Daoy (cell line): ENCODE results near the gene LDB3. TPM values are rescaled to one million over a fixed set of nuclear protein-coding genes. Genes with fewer than 3 reads are reported as not detected.
"Not testable (repeated sequence)": the region's sequence is repeated elsewhere in the genome, so short reads cannot be mapped to it uniquely, and the experiment has no call there.

Experiments used
- DNase-seq: peaks from one replicate; pipeline ENCODE4 v3.0.0-alpha.2; 2015; ENCODE audit warnings: low read depth
- total RNA-seq: library from RNA; depleted of rRNA; stranded (reverse); fragments of >200 nt; shearing (Covaris generic); gene quantifications from 2 replicates; pipeline ENCODE4 v1.2.3, GENCODE V29; 2014; rRNA removed

The LDB3 gene, protein sequence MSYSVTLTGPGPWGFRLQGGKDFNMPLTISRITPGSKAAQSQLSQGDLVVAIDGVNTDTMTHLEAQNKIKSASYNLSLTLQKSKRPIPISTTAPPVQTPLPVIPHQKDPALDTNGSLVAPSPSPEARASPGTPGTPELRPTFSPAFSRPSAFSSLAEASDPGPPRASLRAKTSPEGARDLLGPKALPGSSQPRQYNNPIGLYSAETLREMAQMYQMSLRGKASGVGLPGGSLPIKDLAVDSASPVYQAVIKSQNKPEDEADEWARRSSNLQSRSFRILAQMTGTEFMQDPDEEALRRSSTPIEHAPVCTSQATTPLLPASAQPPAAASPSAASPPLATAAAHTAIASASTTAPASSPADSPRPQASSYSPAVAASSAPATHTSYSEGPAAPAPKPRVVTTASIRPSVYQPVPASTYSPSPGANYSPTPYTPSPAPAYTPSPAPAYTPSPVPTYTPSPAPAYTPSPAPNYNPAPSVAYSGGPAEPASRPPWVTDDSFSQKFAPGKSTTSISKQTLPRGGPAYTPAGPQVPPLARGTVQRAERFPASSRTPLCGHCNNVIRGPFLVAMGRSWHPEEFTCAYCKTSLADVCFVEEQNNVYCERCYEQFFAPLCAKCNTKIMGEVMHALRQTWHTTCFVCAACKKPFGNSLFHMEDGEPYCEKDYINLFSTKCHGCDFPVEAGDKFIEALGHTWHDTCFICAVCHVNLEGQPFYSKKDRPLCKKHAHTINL
- 0.45 TPM in 1 of 2 replicates, not detected in the other for total RNA-seq

DNA sequence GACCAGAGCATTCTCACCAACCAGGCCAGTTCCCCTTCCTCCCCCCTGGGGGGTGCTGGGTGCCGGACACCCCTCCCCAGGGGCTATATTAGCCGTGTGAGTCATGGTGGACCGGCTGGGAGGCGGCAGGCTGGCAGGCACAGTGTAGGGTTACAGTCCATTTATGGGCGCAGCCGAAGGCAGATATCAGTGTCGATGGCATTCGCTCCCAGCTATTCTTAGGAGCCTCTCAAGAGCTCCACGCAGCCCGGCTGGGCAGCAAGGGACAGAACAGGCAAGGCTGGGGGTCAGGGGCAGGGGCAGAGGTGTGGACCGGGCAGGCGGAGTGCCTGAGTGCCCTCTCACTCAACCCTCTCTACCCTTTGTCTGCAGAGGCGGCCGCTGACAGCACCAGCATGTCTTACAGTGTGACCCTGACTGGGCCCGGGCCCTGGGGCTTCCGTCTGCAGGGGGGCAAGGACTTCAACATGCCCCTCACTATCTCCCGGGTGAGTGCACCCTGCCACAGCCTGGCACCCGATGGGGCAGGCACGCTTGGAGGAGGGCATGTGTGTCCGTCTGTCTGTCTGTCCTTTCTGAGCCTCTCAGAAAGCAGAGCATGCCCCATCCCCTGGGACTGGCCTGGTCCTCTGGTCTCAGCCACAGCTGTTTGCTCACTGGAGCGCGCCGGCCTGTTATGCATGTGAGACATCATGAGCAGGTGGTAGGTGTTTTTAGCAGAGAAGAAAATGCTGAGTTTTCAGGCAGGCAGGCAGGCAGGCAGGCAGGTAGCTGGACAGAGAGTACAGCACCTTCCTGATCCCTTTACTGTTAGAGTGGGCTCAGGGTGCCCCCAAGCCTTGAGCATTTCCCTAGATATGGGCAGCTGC is at the start of gene LDB3:
TSS of gene LDB3 (plus strand) at position 215 of the 869 bp plus-strand sequence. CDS start at position 396, 181 bp downstream.
- DNase-seq: peak; percentile 69

DNA sequence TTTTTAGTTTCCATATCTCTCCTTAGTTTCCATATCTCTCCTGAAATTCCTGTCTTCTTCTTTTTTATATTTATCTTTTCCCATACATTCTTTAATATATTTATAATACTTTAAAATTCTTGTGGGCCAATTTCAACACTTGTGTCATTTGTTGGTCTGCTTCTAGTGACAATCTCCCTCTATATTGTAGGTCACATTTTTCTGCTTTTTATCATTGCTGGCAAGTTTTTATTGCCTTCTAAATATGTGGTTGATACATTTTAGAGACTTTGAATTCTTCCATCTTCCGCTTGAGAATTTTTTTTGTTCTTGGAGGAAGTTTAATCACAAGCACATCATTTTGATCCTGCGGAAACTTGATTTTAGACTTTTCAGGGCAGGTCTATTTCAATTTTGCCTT is 40.0 kb upstream of the LDB3 start:
- no peak for DNase-seq

DNA sequence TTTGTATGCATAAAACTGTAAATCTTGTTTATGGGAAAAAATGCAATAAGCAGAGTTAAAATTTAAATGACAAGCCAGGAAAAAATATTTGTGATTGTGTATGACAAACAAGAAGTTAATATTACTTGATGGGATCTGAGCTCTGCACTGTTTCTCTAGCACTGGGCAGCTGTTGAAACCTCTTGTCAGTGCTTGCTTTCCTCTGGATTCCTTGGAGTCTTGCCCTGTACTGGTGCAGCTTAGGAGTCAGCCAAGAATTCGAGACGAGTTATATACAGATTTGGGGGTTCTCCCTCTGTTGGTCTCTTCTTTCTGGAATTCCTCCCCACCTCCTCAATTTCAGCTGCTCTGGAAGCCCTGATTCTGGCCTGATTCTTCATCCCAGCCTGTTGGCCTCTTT is 38.2 kb upstream of the LDB3 start:
- DNase-seq: no peak

DNA sequence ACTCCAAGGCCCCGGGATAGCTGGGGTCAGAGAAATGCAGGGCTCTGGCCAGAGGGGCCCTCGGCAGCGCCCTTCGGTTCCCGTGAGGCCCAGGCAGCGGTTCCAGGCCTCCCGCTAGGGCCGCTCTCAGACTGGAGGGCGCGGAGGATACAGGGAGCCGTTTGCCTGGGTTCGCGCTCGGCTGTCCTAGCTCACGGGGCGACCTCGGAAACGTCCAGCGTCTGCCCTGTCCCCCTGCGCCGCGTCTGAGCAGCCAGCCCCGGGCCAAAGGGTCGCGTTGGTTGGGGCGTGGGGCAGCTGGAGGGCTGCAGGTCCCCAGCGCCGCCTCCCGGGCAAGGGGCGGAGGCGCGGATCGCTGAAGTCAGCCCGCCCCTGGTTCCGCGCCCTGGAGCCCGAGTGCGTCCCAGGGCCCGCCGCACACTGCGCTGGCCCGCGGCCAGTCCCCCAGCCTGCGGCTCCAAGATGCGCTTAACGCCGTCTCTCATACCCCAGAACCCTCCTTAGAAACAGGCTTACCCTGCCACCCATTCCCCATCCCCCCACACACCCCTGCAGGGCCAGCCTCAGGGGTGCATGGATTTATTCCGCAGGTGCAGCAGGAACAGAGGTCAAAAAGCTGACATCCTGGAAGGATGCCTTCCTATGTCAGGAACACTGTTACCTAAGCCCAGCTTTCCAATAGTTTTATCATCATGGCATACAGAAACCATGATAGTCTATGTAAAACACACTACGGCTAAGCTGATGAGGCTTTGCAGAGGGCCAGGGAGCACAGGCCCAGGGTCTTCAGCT is 36.1 kb upstream of the LDB3 start:
- DNase-seq: no peak

DNA sequence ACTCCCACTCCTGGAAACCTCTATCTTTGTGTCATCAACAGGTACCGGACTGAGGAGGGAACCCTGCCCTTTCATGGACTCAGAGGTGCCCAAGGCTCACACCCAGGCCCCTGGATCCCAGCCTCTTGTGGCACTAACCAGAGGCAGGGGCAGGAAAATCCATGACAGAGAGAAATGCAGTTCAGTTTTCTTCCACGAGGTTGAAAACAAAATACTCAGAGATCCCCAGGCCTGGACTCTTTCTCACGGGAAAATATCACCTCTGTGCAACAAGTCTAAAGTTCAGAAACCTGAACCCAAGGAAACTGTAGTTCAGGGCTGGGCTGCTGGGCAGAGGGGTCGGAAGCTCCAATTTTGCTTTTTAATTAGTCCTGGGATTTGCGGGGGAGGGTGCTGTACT is 35.4 kb upstream of the LDB3 start:
- DNase-seq: no peak

DNA sequence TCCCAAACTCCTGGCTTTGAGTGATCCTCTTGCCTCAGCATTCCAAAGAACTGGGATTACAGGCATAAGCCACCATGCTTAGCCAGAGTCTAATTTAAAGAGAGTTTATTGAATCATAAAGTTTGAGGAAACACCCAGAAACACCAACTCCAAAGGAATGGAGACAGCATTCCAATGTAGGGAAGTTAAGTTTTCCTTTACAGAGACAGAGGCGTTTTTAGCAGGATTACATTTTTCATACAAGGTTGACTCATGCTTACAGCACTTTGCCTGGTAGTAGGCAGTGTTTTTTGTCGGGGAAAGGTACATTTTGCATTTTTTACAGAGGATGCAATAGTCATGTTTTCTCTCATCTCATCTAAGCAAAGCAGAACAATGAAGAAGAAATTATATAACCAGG is 32.9 kb upstream of the LDB3 start:
- DNase-seq: no peak

DNA sequence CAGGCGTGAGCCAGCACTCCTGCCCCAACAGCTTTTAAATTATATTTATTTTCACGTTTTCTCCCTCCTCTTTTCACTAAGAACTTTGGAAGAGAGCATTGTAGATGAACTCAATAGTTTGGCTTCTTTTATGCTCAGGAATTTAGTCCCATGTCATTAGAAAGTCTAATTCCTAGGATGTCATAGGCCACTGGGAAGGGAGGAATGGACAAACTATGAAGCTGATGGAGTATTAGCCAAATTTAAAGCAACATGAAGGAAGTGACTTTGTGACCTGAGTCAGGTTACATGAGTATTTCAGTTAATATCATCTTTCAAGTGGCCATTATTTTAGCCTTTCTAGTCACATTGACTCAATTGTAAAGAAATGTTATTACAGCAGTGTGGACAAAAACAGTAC is 32.0 kb upstream of the LDB3 start:
- DNase-seq: no peak

DNA sequence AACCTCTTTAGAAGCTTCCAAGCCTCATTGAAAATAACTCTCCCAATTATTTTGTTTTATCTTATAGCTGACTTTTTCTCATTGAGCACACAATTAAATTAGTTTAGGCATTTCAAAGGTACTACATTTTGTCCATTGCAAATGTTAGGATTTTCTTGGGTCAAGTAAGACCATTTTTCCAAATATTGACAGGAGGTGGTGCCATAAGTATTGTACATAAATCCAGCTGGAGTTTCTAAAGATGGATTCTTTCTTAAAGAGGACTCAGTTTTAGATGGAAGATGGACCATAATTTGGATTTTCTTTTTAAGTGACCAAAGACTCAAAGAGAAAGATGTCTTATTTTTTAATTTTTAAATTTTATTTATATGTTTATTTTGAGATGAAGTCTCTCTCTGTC is 26.3 kb upstream of the LDB3 start:
- DNase-seq: no peak

DNA sequence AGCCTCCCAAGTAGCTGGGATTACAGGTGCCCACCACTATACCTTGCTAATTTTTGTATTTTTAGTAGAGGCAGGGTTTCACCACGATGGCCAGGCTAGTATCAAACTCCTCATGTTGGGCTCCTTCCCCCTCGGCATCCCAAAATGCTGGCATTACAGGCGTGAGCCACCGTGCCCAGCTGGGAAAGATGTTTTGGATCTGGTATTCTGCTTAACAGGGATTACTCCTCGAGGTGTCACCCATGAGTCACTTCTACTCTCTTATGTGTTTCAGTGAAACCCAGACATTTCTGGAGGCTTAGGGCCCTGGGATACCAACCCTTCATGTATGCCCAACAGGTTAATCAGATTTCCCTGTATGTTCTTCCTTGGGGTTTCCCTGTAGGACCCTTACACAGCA is 25.8 kb upstream of the LDB3 start:
- peak; percentile 36 for DNase-seq

DNA sequence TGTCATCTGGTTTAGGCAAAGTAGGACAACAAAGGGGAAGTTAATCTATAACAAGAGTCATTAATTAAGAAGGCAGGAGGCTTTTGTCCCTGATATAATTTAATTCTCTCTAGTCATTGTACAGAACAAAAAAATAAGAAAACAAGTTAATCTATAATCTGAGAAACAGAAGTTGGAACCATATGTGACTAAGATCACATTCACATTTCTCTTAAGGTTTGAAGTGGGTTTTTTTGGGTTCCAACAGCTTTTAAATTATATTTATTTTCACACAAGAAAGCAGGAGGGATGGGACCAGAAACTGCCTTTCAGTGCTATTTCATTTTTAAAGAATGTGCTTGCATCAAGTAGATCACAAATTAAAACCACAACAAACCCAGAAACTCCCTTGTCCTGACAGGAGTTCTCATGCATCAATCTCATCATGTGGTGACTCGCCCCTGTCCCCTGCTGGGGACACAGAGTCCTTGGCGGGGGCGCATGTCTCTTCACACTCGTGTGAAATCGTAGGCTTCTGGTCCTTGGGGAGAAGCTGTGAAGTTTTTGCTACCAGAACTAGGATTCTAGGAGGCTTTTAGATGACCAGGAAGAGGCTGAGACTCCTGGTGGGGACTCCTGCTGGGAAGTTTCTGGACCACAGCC is 24.0 kb upstream of the LDB3 start:
- DNase-seq: no peak

DNA sequence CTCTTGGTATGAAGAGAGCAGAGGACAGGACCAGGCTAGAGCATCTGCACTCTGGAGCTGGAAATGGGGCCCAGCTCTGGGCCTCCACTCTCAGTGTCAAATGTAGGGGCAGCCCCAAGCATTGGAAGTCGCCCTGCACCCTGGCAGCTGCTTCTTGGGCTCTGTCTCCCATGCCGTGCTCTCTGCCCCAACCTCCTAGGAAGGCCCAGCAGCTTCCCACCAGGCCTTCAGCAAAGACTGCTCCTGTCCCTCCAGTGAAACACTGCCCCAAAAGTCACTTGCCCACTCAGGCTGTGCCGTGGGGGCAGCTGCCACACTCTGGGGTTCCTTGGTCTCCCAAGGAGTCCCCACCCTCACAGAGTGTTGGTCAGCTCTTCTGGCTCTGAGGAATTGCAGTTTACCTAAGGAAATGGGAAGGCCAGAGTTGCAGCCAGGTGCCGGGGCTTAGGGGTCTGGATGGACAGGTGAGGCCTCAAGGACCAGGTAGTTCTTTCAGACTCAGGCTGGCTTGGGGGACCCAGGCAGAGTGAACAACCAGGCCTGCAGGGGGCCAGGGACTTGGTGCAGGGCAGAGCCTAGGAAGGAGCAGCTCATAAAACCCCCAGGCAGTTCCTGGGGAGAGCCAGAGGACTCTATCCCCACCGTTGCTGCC is 23.4 kb upstream of the LDB3 start:
- DNase-seq: no peak

DNA sequence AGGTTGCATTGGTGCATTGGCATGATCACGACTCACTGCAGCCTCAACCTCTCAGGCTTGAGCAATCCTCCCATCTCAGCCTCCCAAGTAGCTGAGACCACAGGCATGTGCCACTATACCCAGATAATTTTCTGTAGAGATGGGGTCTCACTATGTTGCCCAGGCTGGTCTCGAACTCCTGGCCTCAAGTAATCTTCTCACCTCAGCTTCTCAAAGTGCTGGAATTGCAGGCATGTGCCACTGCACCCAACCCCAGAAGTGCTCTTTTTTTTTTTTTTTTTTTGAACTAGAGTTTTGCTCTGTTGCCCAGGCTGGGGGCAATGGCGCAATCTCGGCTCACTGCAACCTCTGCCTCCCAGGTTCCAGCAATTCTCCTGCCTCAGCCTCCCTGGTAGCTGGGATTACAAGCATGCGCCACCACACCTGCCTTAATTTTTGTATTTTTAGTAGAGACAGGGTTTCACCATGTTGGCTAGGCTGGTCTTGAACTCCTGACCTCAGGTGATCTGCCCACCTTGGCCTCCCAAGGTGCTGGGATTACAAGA is 22.6 kb upstream of the LDB3 start:
- not testable (repeated sequence) for DNase-seq

DNA sequence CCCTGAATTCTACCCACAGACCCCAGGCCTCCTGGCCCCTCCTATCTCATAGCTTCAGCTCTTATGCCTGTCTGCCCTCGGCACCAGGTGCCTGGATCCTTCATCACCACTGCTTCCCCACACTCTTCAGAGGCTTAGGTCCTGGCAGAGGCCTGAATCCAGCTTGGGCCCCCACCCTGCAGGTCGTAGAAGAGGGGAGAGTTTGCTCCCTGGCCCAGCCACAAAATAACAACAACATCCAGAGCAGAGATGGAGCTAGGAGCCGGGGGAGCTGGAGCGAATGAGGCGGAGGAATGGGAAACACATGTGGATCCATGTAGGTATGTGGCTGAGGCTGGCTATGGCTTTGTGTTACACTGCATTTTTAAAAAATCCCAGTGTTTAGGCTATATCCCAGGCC is 21.8 kb upstream of the LDB3 start:
- no peak for DNase-seq

DNA sequence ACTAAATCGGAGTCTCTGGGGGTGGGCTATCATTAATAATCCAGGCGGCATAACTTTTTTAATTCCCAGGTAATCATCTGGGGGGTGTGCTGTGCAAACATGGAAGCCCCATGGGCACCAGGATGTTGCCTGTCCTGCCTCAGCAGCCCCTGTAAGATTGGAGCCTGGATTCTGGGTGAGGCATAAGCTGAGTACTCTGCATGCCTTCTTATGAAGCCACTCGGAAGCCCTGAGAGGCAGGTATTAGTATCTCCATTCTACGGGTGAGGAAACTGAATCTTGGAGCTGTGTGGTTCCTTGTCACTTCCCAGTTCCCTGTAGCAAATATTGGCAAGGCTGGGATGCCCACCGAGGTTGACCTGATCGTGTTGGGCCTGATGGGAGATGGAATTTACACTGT is 21.4 kb upstream of the LDB3 start:
- DNase-seq: no peak

DNA sequence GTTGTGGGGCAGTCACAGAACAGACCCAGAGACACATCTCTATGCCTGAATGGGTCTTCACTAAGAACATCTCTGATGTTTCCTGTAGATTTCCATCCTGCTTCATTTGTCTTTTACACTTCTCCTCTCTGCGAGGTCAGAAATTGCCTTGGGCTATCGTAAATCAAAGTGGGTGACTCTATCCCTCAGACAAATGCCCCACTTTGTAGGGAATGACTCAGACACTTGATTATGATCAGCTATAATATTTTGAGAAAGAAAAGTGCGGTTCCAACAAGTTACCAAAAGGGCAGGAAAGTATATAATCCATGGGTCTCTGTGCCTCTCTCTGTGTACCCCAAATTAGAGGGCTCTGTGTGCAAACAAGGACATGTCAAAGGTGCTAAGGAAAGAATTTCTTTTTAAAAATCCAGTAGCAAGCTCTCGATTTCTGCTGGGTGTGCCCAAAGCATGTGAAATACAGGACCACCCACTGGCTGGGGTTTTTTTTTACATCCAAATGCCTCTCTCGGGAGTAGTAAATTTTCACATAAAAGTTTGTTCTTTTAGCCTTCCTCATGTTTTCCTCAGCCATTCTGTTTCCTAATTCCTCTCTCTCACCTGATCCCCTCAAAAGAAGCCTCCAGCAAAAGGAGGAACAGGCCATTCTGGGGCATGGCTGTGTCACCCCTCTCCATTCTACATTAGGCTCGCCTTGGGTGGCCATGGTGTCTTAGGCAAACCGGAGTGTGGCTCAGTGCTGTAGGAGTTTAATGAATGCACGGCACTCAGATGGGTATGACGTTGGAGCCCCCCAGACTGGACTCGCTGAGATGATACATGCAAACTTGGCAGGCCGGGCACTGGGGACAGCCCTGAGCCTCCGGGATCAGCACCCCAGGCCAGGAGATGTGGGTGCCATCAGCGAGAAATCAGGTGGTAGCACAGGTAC is 20.3 kb upstream of the LDB3 start:
- DNase-seq: peak; percentile 67

DNA sequence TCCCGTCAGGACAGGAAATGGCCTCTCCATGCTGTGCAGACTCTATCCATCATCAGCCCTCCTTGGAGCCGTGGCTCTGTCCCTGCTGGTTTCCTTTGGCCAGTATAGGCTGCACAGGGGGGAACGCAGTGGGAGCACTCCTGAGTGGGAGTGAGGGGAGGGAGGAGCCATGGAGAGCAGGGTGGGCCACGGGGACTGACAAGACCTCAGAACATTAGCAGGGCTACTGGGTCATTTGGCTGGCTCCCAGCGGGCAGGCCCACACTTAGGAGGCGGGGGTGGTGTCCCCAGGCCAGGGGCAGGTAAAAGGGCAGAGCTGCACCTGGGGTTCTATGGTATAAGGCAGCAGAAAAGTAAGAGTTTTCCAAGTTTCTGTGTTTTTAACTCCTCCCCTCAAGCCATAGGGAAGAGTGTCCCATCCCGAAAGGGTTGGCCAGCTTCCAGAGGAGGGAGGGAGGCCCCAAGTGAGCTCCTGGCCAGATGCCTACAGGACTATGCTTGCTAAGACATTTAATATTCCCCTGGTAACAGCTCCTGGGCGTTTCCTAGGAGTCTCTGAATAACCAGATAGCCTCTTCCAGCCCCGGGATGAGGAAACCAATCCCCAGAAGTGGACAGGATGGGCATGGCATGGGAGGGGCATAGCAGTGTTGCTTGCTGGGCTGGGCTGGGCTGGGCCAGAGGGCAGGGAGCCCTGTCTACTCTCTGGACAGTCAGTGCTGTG is 19.4 kb upstream of the LDB3 start:
- DNase-seq: peak; percentile 65

DNA sequence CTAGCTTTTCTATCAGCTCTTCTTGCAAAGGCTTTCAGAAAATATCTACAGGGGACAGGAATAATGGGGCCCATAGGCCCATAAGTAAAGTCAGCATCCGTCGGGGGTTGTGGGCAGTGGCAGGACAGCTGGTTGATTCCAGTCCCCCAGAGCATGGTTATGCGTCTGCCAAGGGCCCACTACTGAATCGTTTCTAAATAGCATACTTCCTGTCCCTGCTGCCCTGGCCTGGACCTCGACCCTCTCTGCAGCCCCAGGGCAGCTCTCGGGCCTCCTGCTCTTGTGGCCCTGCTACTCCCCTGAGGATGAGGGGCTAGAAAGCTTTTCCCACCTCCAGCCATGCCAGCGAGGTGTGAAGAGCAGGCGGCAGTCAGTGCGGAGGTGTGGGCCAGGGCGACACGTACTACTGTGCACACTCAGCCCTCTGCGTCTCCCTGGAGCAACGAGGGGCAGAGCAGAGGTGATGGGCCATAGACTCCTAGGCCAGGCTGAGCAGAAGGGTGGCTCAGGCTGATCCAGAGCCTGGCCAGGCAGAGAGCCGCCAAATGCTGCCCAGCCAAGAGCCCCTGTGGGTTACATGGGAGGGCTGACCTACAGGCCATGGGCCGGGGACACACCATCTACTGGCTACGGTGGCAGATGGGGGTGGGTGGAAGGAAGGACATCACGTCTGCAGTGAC is 18.7 kb upstream of the LDB3 start:
- no peak for DNase-seq

DNA sequence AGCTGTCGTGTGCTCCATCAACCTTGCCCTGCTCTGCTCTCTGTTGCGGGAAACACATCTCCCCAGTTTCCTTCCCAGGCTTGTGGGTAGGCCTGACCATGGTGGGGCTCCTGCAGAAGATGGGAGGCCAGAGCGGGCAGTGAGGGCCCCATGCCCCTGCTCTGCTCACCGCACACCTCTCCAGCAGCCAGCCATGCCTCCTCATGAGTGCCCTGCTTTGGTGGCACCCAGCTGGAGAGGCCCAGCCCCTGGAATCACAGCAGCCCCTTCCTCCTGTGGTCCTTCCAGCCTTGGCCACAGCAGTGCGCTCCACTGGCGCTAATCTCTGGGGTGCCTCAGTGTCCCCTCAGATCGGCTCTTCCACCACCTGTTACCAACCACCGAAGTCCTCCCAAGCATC is 18.2 kb upstream of the LDB3 start:
- no peak for DNase-seq
